AG20443 (cell line): ENCODE measurements around the gene ARHGAP25.

Experiments
- DNase-seq: peaks from one replicate; pipeline ENCODE4 v3.0.0; 2012; ENCODE audit warnings: low spot score, mixed read lengths

The ARHGAP25 gene

GRCh38 chr2:68870215-68870614 lies 135.6 kb downstream of the ARHGAP25 start:
- no peak for DNase-seq

- DNase-seq = no peak
These were observed 136.7 kb downstream of the ARHGAP25 start, which contains the start of gene BMP10 for GRCh38 chr2:68871159-68871764. BMP10 (minus strand) TSS chr2:68871397; CDS start chr2:68871358, 39 bp downstream.
